Liver (tissue), 9 donors: ENCODE measurements around the gene NPAS4. TPM values are rescaled to one million over a fixed set of nuclear protein-coding genes. Genes with fewer than 3 reads are reported as not detected.

ENCODE experiments used
- DNase-seq: peaks from one replicate; pipeline ENCODE4 v3.0.0-alpha.2; 2017; ENCODE audit warnings: low spot score
- H3K27ac ChIP-seq, 2 donors: one replicate each; pipeline ENCODE4 v1.7.0; 2013; ENCODE audit warnings: inconsistent platforms in 2 of 2, low read length in 2 of 2, control low read depth in 1 of 2, low read depth in 1 of 2, mild to moderate bottlenecking in 1 of 2
- H3K27me3 ChIP-seq, 4 donors: one replicate each; pipeline versions ENCODE4 v1.6.1 to v1.7.0; 2013; ENCODE audit warnings: low read length in 3 of 4, inconsistent platforms in 1 of 4, mild to moderate bottlenecking in 1 of 4, moderate library complexity in 1 of 4; ENCODE audit not compliant: control insufficient read depth in 4 of 4, insufficient read depth in 4 of 4
- H3K36me3 ChIP-seq, 4 donors: one replicate each; pipeline versions ENCODE4 v1.6.1 to v1.7.0; 2013; ENCODE audit warnings: low read length in 3 of 4, mild to moderate bottlenecking in 3 of 4, low read depth in 1 of 4, moderate library complexity in 1 of 4; ENCODE audit not compliant: control insufficient read depth in 4 of 4, insufficient read depth in 3 of 4
- H3K4me1 ChIP-seq, 4 donors: one replicate each; pipeline versions ENCODE4 v1.6.1 to v1.7.0; 2013; ENCODE audit warnings: low read length in 3 of 4, mild to moderate bottlenecking in 3 of 4, moderate library complexity in 1 of 4; ENCODE audit not compliant: control insufficient read depth in 4 of 4, insufficient read depth in 4 of 4
- H3K4me3 ChIP-seq, 3 donors: one replicate each; pipeline versions ENCODE4 v1.6.1 to v1.7.0; 2013; ENCODE audit warnings: low read length in 3 of 3, control low read depth in 1 of 3, low read depth in 1 of 3, mild to moderate bottlenecking in 1 of 3
- H3K9ac ChIP-seq, 2 donors: one replicate each; pipeline ENCODE4 v1.7.0; 2013; ENCODE audit warnings: low read length in 2 of 2, mild to moderate bottlenecking in 2 of 2, moderate library complexity in 2 of 2, control low read depth in 1 of 2, low read depth in 1 of 2
- H3K9me3 ChIP-seq, 4 donors: one replicate each; pipeline versions ENCODE4 v1.6.1 to v1.7.0; 2013; ENCODE audit warnings: low read length in 3 of 4; ENCODE audit not compliant: control insufficient read depth in 4 of 4
- EGR1 ChIP-seq, 2 donors: IDR thresholded peaks; 2 replicates each; pipeline ENCODE4 v1.6.1; 2016 to 2018; ENCODE audit warnings: antibody characterized with exemption in 2 of 2, low read depth in 2 of 2
- FOXA1 ChIP-seq: IDR thresholded peaks from 2 replicates; pipeline ENCODE4 v1.6.1; 2016; ENCODE audit warnings: antibody characterized with exemption
- FOXA2 ChIP-seq: IDR thresholded peaks from 2 replicates; pipeline ENCODE4 v1.6.1; 2016; ENCODE audit warnings: antibody characterized with exemption
- GABPA ChIP-seq, 2 donors: IDR thresholded peaks in 1 of 2; conservative IDR thresholded peaks in 1 of 2; 2 replicates each; pipeline ENCODE4 v1.6.1; 2016; ENCODE audit warnings: antibody characterized with exemption in 2 of 2, mild to moderate bottlenecking in 1 of 2, moderate library complexity in 1 of 2
- HNF4A ChIP-seq, 2 donors: conservative IDR thresholded peaks; 2 replicates each; pipeline ENCODE4 v1.6.1; 2016; ENCODE audit warnings: antibody characterized with exemption in 2 of 2, mild to moderate bottlenecking in 2 of 2
- HNF4G ChIP-seq: IDR thresholded peaks from 2 replicates; pipeline ENCODE4 v1.6.1; 2016; ENCODE audit warnings: antibody characterized with exemption
- JUND ChIP-seq, 2 donors: IDR thresholded peaks; 2 replicates each; pipeline ENCODE4 v1.6.1; 2016; ENCODE audit warnings: antibody characterized with exemption in 2 of 2
- NR2F2 ChIP-seq: IDR thresholded peaks from 2 replicates; pipeline ENCODE4 v1.6.1; 2016; ENCODE audit warnings: antibody characterized with exemption
- RAD21 ChIP-seq, 2 donors: IDR thresholded peaks; 2 replicates each; pipeline ENCODE4 v1.6.1; 2016; ENCODE audit warnings: antibody characterized with exemption in 2 of 2, mild to moderate bottlenecking in 2 of 2
- RXRA ChIP-seq, 2 donors: IDR thresholded peaks; 2 replicates each; pipeline ENCODE4 v1.6.1; 2017 to 2018; ENCODE audit warnings: antibody characterized with exemption in 2 of 2, mild to moderate bottlenecking in 1 of 2
- SP1 ChIP-seq: IDR thresholded peaks from 2 replicates; pipeline ENCODE4 v1.6.1; 2018; ENCODE audit warnings: antibody characterized with exemption, mild to moderate bottlenecking
- TAF1 ChIP-seq: conservative IDR thresholded peaks from 2 replicates; pipeline ENCODE4 v1.6.1; 2016; ENCODE audit warnings: antibody characterized with exemption, mild to moderate bottlenecking
- YY1 ChIP-seq: IDR thresholded peaks from 2 replicates; pipeline ENCODE4 v1.6.1; 2016; ENCODE audit warnings: antibody characterized with exemption, mild to moderate bottlenecking
- WGBS: extraction: QIAGEN DNeasy Blood & Tissue Kit; methylation state at CpG from one replicate; pipeline ENCODE4 v1.1.7; 2013; 5-methylcytosine and 5-hydroxymethylcytosine counted together
- polyA plus RNA-seq, 2 donors: library from polyadenylated mRNA; stranded (reverse) in 1 of 2; unstranded in 1 of 2; fragments of 200-250 nt in 1 of 2; fragments of >200 nt in 1 of 2; fragmentation: Nextera tagmentation in 1 of 2; extraction: Ambion mirVana in 1 of 2; gene quantifications; one replicate each; pipeline versions ENCODE4 v1.2.1 to v1.2.3, GENCODE V29; 2013 to 2015
- total RNA-seq, 2 donors: library from RNA; depleted of rRNA; stranded (reverse); fragments of >200 nt; gene quantifications; one replicate each; pipeline ENCODE4 v1.2.3, GENCODE V29; 2014
- TF ChIP-seq, protein P1 (sequence below): fragments of 150-350 bp; IDR thresholded peaks from 2 replicates; pipeline ENCODE4 v1.5.1; 2017; ENCODE audit warnings: improper control_type of control experiment, low read depth, low read length; ENCODE audit not compliant: missing input control
- TF ChIP-seq, protein P2 (sequence below): IDR thresholded peaks from 2 replicates; pipeline ENCODE4 v1.6.1; 2016; ENCODE audit warnings: antibody characterized with exemption
- TF ChIP-seq, protein P3 (sequence below): IDR thresholded peaks from 2 replicates; pipeline ENCODE4 v1.6.1; 2016; ENCODE audit warnings: antibody characterized with exemption
- TF ChIP-seq, protein P4 (sequence below): IDR thresholded peaks from 2 replicates; pipeline ENCODE4 v1.6.1; 2016; ENCODE audit warnings: antibody characterized with exemption
- TF ChIP-seq, protein P5 (sequence below): IDR thresholded peaks from 2 replicates; pipeline ENCODE4 v1.6.1; 2016; ENCODE audit warnings: antibody characterized with exemption, mild to moderate bottlenecking
- donor health status: healthy.
- donor health status: healthy.
- donor health status: healthy.
- donor health status: healthy.
- donor health status: healthy.

The NPAS4 gene
- total and polyA plus RNA-seq, 4 donors = 0.01 TPM; not detected in 3

DNA sequence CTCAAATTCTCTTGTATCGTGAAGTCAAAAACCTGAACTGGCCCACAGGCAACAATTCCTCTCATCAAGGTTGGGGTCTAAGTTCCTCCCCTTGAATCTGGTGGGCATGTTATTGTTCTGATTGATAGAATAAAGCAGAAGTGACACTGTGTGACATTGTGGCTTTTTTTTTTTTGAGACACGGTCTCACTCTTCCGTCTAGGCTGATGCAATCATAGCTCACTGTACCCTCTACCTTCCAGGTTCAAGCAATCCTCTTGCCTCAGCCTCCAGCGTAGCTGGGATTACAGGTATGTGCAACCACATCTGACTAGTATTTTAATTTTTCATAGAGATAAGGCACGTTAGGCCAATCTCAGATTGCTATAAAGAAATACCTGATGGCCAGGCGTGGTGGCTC is 37.0 kb downstream of the NPAS4 start:
- Histone ChIP-seq H3K27ac (no peak overlapping the region), H3K27me3 (peaks cover 0 to 2% (median 0%) of the 10 kb centered on the region in 4 donors), H3K9ac (no peak overlapping the region), H3K4me3 (no peak overlapping the region), H3K9me3 (no peaks in the 10 kb centered on the region), H3K4me1 (no peaks in the 10 kb centered on the region), H3K36me3 (no peaks in the 10 kb centered on the region)
- no peak for DNase-seq
- 86% methylated on average over 6 of the region's 6 CpGs for WGBS
- no peak for TF ChIP-seq TAF1
- no peak for TF ChIP-seq FOXA1
- TF ChIP-seq, protein P1, sequence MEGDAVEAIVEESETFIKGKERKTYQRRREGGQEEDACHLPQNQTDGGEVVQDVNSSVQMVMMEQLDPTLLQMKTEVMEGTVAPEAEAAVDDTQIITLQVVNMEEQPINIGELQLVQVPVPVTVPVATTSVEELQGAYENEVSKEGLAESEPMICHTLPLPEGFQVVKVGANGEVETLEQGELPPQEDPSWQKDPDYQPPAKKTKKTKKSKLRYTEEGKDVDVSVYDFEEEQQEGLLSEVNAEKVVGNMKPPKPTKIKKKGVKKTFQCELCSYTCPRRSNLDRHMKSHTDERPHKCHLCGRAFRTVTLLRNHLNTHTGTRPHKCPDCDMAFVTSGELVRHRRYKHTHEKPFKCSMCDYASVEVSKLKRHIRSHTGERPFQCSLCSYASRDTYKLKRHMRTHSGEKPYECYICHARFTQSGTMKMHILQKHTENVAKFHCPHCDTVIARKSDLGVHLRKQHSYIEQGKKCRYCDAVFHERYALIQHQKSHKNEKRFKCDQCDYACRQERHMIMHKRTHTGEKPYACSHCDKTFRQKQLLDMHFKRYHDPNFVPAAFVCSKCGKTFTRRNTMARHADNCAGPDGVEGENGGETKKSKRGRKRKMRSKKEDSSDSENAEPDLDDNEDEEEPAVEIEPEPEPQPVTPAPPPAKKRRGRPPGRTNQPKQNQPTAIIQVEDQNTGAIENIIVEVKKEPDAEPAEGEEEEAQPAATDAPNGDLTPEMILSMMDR = no peak
- TF ChIP-seq, protein P2, sequence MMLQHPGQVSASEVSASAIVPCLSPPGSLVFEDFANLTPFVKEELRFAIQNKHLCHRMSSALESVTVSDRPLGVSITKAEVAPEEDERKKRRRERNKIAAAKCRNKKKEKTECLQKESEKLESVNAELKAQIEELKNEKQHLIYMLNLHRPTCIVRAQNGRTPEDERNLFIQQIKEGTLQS = no peak
- TF ChIP-seq FOXA2 = no peak
- TF ChIP-seq NR2F2 = no peak
- no peak for TF ChIP-seq SP1
- no peak for TF ChIP-seq HNF4G
- no peak for TF ChIP-seq HNF4A (conservative IDR thresholded peaks at IDR 0.05)
- TF ChIP-seq RXRA (IDR thresholded peaks at IDR 0.05) = no peak
- no peak for TF ChIP-seq JUND (IDR thresholded peaks at IDR 0.05)
- TF ChIP-seq, protein P3, sequence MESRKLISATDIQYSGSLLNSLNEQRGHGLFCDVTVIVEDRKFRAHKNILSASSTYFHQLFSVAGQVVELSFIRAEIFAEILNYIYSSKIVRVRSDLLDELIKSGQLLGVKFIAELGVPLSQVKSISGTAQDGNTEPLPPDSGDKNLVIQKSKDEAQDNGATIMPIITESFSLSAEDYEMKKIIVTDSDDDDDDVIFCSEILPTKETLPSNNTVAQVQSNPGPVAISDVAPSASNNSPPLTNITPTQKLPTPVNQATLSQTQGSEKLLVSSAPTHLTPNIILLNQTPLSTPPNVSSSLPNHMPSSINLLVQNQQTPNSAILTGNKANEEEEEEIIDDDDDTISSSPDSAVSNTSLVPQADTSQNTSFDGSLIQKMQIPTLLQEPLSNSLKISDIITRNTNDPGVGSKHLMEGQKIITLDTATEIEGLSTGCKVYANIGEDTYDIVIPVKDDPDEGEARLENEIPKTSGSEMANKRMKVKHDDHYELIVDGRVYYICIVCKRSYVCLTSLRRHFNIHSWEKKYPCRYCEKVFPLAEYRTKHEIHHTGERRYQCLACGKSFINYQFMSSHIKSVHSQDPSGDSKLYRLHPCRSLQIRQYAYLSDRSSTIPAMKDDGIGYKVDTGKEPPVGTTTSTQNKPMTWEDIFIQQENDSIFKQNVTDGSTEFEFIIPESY = no peak
- TF ChIP-seq GABPA (IDR thresholded peaks at IDR 0.05 in 1 of 2, conservative IDR thresholded peaks at IDR 0.05 in 1 of 2) = no peak
- no peak for TF ChIP-seq RAD21 (IDR thresholded peaks at IDR 0.05)
- TF ChIP-seq, protein P4, sequence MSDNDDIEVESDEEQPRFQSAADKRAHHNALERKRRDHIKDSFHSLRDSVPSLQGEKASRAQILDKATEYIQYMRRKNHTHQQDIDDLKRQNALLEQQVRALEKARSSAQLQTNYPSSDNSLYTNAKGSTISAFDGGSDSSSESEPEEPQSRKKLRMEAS = no peak
- TF ChIP-seq EGR1 (IDR thresholded peaks at IDR 0.05; ENCODE audit: low read depth in 2 of 2) = no peak
- no peak for TF ChIP-seq YY1
- TF ChIP-seq, protein P5, sequence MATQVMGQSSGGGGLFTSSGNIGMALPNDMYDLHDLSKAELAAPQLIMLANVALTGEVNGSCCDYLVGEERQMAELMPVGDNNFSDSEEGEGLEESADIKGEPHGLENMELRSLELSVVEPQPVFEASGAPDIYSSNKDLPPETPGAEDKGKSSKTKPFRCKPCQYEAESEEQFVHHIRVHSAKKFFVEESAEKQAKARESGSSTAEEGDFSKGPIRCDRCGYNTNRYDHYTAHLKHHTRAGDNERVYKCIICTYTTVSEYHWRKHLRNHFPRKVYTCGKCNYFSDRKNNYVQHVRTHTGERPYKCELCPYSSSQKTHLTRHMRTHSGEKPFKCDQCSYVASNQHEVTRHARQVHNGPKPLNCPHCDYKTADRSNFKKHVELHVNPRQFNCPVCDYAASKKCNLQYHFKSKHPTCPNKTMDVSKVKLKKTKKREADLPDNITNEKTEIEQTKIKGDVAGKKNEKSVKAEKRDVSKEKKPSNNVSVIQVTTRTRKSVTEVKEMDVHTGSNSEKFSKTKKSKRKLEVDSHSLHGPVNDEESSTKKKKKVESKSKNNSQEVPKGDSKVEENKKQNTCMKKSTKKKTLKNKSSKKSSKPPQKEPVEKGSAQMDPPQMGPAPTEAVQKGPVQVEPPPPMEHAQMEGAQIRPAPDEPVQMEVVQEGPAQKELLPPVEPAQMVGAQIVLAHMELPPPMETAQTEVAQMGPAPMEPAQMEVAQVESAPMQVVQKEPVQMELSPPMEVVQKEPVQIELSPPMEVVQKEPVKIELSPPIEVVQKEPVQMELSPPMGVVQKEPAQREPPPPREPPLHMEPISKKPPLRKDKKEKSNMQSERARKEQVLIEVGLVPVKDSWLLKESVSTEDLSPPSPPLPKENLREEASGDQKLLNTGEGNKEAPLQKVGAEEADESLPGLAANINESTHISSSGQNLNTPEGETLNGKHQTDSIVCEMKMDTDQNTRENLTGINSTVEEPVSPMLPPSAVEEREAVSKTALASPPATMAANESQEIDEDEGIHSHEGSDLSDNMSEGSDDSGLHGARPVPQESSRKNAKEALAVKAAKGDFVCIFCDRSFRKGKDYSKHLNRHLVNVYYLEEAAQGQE = no peak
